Stimulated activated CD4-positive, alpha-beta T cell treated with anti-CD3 and anti-CD28 coated beads, Interleukin-12 subunit alpha, Interleukin-12 subunit beta, amount 100 ng/mL, for 48 hours (primary cell): Measurements from ENCODE around the gene PDCD4.
A peak's percentile ranks its signal among the peaks of the same experiment; 100 is the strongest.

Experiments used
- DNase-seq, 3 donors: peaks; one replicate each; pipeline ENCODE4 v3.0.0-alpha.2; 2020; ENCODE audit warnings: low read depth in 2 of 3, low spot score in 1 of 3

The PDCD4 gene

DNA sequence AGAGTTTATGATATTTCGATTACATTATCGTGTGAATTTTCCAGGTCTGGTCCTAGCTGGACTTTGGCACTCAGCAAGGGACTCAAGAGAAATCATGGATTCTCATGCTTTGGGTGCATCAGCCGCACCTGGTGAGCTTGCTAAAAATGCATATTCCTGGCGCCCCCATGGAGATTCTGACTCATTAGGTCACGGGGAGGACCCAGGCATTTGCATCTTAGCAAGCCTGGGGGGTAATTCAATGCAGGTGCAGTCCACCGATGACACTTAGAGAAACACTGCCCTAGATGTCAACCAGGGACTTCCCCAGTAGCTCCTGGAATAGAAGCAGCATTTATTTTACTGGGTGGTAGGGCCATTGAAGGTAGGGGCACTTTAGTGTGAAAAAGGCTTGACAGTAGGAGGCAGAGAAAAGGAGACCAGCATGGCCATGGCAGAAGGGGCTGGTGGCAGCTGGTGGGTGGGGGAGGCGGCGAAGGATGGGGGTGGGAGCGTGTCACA, 29.9 kb upstream of the PDCD4 start:
- no peak for DNase-seq

DNA sequence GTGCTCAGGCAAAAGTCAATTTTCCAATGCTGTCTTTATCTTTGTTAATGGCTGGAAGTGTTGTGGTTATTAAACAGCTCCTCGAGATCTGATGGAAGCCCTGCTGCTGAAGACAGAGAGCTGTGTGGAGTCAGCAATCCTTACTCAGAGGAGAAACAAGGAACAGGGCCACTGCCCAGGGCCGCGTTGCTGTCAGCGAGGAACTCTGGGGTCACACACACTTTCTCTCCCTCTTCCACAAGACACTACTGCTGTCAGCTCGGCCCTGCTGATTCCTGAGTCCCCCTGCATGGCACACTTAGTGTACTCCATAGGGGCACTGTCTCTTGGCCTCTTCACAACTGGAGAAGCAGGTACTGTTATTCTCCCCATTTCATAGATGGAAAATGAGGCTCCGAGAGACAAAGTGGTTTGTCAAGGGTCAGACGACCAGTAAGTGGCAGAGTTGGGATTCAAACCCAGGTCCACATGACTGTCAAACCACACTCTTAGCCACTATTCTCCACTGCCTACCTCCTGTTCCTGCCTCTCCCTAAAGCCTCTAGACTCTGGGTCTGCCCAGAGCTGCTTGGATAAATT, 29.3 kb upstream of the PDCD4 start:
- DNase-seq = no peak

DNA sequence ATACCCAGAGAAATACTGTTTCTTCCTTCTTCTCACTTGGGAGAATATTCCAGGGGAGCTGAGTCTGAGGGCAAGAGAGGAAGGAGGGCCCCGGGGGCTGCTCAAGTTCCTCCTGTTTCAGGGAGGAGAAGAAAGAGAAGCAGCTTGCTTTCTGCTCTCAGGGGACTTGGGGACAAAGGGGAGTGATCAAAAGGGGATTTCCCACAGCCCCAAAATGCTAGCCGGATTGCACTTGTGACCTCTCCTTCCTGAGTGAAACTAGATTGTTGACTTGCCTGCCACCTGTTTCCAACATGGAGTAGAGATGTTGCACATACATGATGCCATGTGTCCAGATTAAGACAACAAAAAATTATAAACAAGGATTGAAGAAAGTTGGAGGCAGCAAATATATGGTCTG, 28.7 kb upstream of the PDCD4 start:
- peak in 2 of 3 donors; percentile 20 to 28 for DNase-seq

DNA sequence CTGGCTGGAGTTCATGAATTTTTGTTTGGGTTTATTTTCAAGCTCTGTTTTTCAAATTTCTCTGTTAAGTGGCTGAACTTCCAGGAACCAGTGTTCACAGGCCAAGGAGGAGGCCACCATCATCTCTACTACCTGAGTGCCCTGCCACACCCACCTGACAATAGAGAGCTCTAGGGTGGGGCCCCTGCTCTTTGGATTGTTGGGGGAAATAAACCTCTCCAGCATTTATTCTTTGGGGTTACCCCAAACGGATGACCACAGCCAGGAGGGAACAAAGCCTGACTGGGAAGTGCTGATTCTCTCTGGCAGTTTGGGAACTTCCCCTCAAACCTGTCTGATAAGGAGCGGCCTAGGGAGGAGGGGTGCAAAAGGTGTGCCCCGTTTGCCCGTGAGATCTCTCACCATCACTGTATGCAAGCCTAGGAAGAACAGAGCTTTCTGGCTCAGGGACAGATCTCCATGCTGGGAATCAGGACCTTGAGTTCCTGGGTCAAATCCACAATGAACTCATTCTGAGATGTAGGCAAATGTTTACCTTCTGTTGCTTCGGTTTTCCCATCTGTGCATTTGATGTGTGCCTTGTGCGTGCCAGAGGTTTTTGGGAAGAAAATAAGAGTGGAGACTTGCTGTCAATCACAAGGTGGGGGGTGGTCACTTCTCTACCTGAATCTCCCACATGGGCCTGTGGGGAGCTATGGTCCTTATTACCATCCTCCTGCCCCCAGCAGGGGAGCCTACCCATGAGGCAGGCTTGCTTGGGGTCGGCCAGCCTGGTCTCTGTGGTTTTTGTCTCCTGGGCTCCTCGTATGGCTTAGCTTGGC, 27.7 kb upstream of the PDCD4 start:
- DNase-seq = no peak

DNA sequence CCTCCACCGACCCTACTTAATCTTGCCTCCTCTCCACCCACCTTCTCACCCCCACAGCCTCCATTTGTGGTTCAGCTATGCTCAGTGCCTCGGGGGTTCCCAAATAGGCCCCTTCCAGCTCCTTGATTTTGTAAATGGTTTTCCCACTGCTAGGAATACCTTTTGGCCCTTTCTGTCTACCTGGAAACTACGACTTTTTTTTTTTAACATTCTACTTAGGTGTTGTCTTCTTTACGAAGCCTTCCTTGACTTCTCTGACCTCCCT, 27.2 kb upstream of the PDCD4 start:
- DNase-seq = no peak

DNA sequence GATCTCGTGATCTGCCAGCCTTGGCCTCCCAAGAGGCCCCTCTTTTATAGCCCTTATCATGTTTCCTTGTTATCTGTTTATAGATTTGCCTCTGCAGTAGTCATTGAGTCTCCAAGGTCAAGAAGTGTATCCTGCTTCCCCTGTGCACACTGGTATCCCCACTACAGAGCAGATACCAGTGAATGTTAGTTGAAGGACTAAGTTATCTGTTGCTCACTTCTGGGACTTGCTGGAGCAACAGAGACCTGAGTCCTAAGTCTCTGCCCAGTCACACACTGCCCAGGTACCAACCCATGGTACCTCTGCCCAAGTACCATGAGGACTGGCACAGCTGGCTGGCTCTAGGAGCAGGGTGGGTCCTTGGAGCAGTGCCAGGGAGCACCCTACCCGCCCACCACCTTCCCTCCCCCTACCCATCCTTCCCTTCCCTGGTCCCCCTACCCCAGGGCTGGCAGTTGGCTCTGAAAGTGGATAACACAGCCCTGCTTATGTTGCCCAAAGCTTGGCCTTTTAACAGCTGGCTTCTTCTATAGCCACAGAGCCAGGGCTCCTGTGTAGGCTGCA, 26.5 kb upstream of the PDCD4 start:
- DNase-seq = no peak

DNA sequence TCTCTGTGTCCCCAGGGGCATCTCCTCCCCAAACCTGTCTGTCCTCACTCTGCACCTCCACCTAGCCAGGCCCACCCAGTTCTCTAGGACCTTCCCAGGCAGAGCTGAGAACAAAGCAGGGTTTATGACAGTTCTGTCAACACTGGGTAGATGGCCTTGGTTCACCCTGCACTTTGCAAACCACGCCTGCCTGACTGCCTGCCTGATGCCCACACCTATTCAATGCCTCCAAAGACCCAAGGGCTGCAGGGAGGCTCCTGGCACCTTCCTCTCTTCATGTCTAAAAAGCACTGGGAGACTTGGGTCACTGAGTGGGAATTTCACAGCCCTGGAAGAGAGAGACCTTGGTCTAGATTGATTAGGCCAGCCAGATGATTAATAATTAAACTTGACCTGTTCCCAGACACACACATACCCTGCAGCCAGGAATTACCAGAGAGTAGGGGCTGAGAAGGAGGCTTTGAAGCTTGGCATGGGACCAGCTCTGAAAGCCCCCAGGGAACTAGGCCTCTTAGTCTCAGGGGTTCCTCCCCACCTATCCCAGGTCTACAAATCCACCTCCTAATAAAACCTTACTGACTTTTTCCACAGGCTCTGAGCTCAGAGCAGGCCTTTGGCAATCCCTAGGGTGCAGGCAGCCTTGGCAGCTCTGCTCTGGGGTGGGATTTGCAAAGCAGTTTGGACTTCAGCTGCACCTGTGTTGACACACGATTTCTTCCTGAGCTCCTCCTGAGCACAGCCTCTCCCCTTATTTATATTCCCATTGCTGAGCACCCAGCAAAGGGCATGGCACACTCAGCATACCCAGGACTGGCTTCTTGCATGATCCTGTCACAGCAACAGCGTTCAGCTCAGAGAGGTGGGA, 25.7 kb upstream of the PDCD4 start:
- DNase-seq = no peak

DNA sequence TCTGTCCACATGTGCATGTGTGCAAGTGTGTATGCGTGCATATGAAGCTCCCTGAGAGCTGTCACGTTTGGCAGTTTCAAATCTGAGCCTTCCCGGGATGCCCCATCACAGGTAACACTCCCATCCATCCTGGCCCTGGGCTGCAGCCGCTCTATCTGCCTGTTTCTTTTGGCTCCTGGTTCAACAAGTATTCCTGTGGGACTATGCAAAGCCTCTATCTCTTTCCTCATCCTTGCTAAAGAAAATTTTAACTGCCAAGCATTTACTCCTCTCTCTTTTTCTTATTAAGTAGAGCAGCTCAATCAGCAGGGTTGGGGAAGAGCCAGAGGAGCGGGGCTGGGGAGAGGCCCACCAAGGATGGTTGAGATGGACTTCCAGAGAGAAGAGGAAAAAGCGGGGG, 24.4 kb upstream of the PDCD4 start:
- DNase-seq = no peak

DNA sequence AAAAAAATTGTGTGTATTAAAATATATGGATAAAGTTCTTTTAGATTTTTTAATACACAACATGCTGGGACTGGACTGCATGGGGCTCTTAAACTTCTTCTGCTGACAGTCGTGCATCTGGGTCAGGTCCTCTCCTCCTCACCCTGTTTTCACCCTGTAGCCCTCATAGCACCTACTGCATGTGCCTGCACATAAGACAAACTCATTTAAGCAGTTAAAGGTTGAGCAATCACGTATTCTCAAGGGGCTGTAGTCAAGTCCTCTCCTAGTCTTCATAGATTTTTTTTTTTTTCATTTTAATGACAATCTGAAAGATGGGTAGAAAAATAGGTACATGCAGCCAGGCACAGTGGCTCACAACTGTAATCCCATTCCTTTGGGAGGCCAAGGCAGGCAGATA, 23.6 kb upstream of the PDCD4 start:
- DNase-seq = no peak

DNA sequence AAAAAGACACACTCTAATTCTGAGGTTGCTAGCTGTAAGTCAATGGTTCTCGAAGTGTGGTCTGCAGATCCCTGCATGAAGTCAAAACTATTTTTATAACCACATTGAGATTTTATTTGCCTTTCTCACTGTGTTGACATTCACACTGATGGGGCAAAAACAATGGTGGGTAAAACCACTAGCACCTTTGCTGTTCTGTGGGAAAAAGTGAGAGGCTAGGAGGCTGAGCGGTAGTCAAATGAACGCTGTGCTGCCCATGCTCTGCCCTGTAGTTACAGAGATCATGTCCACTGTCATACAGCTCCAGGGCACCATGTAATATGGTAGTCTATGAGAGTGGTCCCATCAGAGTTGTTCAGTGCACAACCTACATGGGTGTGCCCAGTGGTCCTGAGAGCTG, 21.6 kb upstream of the PDCD4 start:
- DNase-seq = no peak

DNA sequence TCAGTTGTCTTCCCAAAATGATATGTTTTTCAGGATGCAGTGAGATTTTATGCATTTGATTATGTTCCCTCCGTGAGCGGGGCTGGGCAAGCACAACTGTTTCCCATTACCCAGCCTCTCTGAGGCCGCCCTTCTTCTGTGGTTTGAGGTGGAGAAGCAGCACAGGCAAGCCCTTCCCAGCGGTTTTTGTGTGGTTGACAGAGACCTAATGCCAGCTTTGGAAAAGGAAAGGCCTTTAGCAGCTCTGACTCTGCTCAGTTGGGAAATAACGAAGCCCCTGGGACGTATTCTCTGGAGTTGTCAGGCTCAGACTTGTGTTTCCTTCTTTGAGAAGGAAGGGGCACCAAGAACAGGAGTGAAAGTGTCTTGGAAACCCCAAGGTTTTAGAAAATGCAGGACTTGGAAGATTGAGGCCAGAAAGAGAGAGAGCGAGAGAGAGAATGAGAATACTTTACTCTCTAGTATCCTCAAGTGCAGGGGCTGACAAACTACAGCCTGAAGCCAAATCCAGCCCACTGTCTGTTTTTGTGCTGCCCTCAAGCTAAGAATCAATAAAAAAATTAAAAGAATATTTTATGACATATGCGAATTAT, 20.6 kb upstream of the PDCD4 start:
- DNase-seq = no peak

DNA sequence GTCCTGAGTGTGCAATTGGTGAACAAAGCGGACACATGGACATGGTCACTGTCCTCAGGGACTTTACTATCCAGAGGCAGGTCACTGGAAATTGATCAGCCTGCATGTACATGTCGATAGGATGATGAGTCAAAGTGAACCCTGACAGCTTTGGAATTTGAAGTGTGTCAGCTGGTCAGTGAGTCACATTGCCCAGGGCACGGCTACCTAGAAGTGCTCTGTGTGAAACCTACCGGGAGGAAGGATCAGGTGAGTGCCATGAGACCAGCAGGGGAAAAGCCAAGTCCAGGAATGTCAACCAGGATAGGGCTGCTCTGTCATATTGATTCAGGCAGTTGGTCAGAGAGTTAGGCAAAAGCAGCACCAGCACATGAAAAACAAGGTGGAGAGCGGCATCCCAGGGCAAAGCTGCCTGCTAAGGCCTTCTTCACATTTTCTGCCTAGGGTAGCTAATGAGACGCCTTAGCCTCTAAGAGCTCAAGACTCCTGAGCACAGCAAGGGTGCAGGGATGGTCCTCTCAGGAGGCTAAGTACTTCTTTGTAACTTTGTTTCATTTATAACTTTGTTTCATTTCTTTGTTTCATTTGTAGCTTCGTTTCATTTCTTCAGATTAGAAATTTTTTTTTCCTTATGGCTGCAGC, 19.4 kb upstream of the PDCD4 start:
- DNase-seq = no peak

DNA sequence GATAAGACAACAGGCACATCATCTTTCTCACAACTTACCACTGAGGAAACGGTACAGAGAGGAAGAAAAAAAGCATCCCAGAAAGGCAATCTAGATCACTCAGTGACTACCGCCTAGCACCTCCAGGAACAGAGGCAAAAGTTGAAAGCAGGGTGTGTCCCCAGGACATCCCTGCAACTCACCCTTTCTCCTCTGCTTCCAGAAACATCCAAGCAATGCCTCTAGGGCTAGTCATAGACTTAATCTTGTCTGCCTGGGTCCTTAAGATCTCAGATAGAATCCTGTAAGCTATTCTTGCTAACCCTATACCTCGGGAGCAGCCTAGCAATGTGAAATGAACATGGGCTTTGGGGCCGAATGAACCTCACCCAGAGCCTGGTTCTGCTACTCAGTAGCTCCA, 18.8 kb upstream of the PDCD4 start:
- no peak for DNase-seq

DNA sequence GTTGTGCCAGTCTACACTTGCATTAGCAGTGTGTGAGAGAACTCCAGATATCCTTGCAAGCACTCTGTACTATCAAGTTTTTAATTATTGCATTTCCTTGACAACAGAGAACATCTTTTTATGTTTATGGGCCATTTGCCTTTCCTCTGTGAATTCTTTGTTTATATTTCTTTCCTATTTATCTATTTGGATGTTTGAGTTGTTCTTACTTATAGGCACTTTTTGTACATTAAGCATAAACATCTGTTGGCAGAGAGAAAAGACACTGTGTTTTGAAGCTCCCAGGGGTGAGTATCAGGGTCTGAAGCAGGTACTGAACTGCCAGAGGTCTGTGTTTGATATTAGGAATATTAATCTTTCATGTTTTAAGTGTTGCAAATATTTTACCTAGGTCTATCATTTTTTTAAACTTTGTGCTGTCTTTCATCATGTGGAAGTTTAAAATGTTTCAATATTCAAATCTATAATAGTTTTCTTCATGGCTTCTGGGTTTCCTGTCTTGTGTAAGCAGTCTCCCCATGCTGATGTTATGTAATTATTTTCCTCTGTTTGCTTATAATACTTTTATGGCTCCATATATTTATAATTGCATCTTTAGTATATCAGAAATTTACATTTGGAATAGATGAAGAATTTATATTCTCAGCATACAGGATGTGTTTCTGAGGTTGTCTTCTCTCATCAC, 17.7 kb upstream of the PDCD4 start:
- DNase-seq = no peak

DNA sequence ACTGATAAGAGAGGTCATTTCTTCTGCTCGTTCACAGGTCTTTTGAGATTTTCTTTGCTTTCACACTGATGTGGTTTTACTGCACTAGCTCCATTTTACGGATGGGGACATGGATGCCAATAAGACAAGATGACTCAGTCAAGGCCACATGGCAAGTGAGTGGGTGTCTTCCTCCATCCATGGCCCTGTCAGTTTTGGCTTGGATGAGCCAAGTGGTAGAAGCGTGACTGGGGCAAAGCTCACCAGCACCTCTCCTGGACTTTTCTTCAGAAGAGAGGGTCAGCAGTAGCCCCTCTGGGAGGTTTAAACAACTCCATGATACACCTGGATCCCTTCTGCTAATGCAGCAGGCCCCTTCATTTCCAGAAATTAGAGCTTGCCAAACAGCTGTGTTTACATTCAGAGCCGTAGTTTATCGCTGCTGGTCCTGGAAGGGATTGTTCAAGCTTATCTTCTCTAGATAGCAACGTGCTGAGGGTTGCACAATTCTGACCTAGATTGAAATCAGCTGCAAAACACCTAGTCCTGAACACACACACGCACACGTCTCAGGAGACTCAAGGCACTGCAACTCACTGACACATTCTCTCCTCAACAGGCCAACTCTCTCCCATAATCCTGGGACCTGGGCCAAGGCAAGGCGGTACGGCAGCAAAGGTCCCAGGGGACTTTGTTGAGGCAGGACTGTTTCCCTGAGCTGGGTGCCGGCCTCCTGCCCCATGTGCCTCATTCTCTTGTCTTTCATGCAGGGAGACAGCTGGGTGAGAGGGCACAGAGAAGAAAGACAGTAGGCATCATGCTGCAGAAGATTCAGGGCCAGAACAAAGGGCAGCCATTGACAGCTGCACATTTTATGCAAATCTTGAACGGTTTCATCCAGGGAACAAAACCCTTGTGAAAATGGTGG, 14.2 kb upstream of the PDCD4 start:
- no peak for DNase-seq

DNA sequence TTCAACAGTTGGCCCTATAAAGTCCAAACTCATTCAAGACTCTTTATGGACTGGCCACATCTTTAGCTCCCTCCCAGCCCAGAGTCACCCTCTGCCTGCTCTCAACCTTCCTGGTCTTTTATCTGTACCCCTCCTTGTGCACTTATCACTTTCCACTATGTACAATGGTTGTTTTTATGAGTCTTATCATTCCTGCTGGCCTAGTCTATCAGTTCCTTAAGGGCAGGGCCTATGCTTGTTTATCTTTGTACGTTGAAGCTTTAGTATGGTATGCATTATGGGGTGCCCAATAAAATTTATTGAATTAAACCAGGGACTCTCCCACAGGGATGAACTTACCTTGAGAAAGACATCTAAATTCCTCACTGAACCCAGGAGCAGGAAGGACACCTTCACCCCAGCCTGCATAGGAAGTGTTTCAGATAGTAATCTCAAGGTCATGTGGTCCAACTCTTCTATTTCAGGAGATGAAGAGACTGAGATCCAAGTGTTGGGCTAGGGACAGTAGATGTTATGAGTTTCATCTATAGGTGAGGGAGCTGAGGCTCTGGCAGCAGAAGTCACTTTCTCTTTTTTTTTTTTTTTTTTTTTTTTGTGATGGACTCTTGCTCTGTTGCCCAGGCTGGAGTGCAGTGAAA, 13.3 kb upstream of the PDCD4 start:
- DNase-seq = no peak

DNA sequence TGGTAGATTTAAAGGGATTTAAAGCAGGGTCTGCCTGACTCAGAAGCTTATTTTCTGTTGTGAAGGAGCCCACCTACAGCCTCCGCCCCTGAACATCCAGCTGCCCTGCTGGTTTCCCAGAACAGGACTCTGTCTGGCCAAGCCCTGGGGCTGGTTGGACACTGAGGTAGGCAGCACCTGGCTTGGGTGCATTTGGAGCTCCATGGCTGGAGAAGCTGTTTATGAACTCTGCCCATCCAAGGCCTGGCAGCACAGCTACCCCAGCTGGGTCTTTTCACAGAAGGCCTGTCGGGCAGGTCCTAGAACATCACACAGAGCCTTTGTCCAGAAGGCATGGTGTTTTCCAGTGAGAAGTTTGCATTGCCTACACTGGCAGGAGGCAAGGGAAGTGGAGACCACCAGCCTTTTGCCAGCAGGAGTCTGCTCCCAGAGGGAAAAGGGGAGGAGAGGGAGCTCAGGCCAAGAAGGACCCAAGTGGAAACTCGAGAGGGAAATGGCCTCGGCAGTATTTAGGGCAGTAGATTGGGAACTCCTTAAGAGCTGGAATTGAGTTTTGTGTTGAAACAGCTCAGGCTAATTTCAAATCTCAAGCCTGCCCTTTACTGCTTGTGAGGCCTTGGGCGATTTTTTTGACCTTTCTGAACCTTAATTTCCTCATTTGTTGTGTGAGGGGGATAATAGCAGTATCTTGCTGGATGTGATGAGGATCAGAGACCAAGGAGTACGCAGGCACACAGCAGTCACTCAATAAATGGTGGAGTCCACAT, 12.3 kb upstream of the PDCD4 start:
- no peak for DNase-seq

DNA sequence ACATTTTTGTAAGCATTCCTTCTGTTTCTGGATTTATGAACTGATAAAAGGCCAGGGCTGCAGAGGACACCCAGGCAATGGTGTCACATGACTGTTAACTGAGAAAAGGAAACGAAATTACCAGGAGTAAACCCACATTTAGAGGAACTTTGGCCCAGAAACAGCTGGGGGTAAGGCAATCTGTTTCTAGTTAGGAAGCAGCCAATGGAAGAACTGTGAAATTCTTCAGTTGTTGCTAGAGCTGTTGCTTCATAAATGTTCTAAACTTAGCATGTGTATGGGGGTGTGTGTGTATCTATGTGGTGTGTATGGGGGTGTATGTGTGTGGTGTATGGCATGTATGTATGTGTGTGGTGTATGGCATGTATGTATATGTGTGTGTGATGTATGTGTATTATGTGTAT, 11.8 kb upstream of the PDCD4 start:
- no peak for DNase-seq
